ENCODE results near the gene BNIP1.
"Not testable (repeated sequence)": the region's sequence is repeated elsewhere in the genome, so short reads cannot be mapped to it uniquely, and the experiment has no call there.

DNA sequence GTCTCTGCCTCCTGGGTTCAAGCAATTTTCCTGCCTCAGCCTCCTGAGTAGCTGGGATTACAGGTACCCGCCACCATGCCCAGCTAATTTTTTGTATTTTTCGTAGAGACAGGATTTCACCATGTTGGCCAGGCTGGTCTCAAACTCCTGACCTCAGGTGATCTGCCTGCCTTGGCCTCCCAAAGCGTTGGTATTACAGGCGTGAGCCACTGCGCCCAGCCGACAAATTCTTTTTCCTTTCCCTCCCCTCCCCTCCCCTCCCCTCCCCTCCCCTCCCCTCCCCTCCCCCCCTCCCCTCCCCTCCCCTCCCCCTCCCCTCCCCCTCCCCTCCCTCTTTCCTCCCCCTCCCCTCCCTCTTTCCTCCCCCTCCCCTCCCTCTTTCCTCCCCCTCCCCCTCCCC, 12.2 kb upstream of the BNIP1 start:
- not testable (repeated sequence) for TF ChIP-seq CTCF (conservative IDR thresholded peaks at IDR 0.05; ENCODE audit: low read length); EZH2phosphoT487 (IDR thresholded peaks at IDR 0.05; ENCODE audit: borderline replicate concordance)
